ENCODE data around the gene COQ8B. TPM values are rescaled to one million over a fixed set of nuclear protein-coding genes. Genes with fewer than 3 reads are reported as not detected.

Gene COQ8B
- total RNA-seq, 1 donor from 2014 or later = 26.4 TPM

DNA sequence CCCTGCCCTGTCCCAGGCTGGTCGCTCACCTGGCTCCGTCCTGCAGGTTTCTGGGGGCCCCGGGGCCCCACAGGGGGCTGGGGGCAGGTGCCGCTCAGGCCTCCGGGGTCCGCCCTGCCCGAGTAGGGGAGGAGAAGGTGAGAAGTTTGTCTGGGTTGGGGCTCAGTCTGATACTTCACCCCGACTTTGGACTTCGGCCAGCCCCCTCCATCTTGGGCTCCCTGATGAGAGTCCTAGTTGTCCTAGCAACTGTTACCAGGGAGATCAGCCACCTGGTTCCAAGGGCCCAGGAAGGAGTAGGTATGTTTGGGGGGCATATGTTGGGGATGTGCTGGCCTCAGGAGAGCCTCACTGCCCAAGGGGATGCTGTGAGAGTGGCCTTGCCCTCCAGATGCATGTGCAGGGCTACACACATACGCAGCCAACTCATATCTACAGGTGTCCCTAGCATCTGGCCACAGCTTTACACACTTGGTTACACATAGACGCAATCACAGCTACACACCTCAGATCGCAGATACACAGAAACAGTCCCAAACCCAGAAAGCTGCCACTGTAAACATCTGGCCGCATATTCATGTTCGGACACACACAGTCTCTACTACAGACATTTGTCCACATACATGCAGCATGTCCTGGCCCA is 29.7 kb downstream of the COQ8B start:
- no peak for DNase-seq (ENCODE audit: low spot score)
- H3K9me3 Mint-ChIP-seq (ENCODE audit: unreplicated experiment) = no peaks in the 10 kb centered on the region
- no peak overlapping the region for H3K27ac Mint-ChIP-seq (ENCODE audit: unreplicated experiment)
- H3K27me3 Mint-ChIP-seq (ENCODE audit: unreplicated experiment) = peaks cover 12% of the 10 kb centered on the region
- H3K4me3 Mint-ChIP-seq (ENCODE audit: unreplicated experiment) = no peak overlapping the region
- peaks cover 11% of the 10 kb centered on the region for H3K36me3 Mint-ChIP-seq (ENCODE audit: low read depth, unreplicated experiment)
- no peaks in the 10 kb centered on the region for H3K4me1 Mint-ChIP-seq (ENCODE audit: unreplicated experiment)
- TF ChIP-seq, protein P1, sequence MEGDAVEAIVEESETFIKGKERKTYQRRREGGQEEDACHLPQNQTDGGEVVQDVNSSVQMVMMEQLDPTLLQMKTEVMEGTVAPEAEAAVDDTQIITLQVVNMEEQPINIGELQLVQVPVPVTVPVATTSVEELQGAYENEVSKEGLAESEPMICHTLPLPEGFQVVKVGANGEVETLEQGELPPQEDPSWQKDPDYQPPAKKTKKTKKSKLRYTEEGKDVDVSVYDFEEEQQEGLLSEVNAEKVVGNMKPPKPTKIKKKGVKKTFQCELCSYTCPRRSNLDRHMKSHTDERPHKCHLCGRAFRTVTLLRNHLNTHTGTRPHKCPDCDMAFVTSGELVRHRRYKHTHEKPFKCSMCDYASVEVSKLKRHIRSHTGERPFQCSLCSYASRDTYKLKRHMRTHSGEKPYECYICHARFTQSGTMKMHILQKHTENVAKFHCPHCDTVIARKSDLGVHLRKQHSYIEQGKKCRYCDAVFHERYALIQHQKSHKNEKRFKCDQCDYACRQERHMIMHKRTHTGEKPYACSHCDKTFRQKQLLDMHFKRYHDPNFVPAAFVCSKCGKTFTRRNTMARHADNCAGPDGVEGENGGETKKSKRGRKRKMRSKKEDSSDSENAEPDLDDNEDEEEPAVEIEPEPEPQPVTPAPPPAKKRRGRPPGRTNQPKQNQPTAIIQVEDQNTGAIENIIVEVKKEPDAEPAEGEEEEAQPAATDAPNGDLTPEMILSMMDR (IDR thresholded peaks at IDR 0.05; ENCODE audit: unreplicated experiment) = no peak

DNA sequence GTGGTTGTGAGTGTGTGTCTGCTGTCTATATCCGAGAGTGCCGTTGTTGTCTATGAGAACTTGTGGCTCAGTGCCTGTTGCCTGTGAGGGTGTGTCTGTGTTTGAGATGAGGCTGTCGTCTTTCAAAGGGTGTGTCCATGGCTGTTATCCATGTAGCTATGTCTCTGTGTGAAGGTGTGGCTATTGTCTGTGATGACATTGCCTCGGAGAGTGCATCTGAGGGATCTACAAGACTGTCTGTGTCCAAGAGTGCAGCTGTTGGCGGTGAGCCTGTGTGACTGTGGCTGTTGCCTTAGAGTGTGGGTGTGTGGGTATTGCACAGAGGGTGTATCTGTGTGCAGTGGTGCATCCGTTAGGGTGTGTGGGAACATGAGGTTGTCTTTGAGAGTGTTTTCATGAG is 31.1 kb downstream of the COQ8B start:
- Mint-ChIP-seq H3K27me3 (ENCODE audit: unreplicated experiment) (peaks cover 10% of the 10 kb centered on the region), H3K4me1 (ENCODE audit: unreplicated experiment) (no peaks in the 10 kb centered on the region), H3K4me3 (ENCODE audit: unreplicated experiment) (peak overlapping the region; percentile 27), H3K27ac (ENCODE audit: unreplicated experiment) (peak overlapping the region; percentile 58), H3K36me3 (ENCODE audit: low read depth, unreplicated experiment) (peaks cover 14% of the 10 kb centered on the region), H3K9me3 (ENCODE audit: unreplicated experiment) (no peaks in the 10 kb centered on the region)
- TF ChIP-seq, protein P1 (IDR thresholded peaks at IDR 0.05; ENCODE audit: unreplicated experiment) = no peak
- DNase-seq (ENCODE audit: low spot score) = no peak

DNA sequence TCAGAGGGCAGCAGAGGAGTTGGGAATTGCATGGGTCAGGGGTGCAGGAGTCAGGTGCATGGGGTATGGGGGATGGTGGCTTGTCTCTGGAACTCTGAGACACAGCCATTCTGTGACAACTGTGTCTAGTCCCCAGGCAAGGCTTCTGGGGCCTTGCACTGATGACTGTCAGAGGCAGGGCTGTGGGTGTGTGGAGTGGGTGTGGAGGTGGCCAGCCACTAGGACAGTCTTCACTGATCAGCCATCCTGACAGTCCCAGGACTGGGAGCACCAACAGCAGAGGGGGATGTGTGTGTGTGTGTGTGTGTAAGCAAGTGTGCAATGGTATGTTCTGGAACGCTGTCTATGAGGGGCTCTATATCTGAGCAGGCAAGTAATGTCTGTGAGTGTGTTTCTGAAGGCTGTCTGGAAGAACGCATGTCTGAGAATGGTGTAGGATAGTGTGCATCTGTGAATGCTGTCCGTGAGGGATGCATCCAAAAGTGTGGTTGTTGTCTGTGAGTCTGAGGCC is 31.6 kb downstream of the COQ8B start:
- Mint-ChIP-seq H3K4me1 (ENCODE audit: unreplicated experiment) (no peaks in the 10 kb centered on the region), H3K4me3 (ENCODE audit: unreplicated experiment) (peak overlapping the region; percentile 18), H3K36me3 (ENCODE audit: low read depth, unreplicated experiment) (peaks cover 14% of the 10 kb centered on the region), H3K27ac (ENCODE audit: unreplicated experiment) (peak overlapping the region; percentile 57), H3K27me3 (ENCODE audit: unreplicated experiment) (peaks cover 10% of the 10 kb centered on the region), H3K9me3 (ENCODE audit: unreplicated experiment) (no peaks in the 10 kb centered on the region)
- no peak for DNase-seq (ENCODE audit: low spot score)
- TF ChIP-seq, protein P1 (IDR thresholded peaks at IDR 0.05; ENCODE audit: unreplicated experiment) = no peak

DNA sequence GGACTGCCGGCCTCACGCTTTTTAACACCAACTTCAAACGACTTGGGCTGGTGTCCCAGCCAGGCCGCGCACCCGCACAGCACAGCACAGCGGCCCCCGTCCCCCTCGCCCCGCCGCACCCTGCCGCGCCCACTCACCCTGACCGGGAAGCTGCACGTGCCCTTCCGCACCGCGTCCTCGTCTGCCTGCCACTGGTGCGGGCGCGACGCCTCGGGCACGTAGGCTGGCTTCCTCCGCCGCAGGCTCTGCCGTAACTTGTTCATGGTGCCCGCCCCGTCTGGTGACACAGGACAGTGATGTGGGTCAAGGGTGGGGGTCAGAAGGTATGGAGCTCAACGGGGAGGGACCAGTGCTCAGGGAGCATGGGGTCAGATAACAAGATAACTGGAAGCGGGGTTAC is 32.4 kb downstream of the COQ8B start:
- H3K36me3 Mint-ChIP-seq (ENCODE audit: low read depth, unreplicated experiment) = peaks cover 18% of the 10 kb centered on the region
- peaks cover 10% of the 10 kb centered on the region for H3K27me3 Mint-ChIP-seq (ENCODE audit: unreplicated experiment)
- H3K4me3 Mint-ChIP-seq (ENCODE audit: unreplicated experiment) = peak overlapping the region; percentile 76
- no peak overlapping the region for H3K27ac Mint-ChIP-seq (ENCODE audit: unreplicated experiment)
- H3K4me1 Mint-ChIP-seq (ENCODE audit: unreplicated experiment) = no peaks in the 10 kb centered on the region
- DNase-seq (ENCODE audit: low spot score) = no peak
- no peaks in the 10 kb centered on the region for H3K9me3 Mint-ChIP-seq (ENCODE audit: unreplicated experiment)
- TF ChIP-seq, protein P1 (IDR thresholded peaks at IDR 0.05; ENCODE audit: unreplicated experiment) = no peak

DNA sequence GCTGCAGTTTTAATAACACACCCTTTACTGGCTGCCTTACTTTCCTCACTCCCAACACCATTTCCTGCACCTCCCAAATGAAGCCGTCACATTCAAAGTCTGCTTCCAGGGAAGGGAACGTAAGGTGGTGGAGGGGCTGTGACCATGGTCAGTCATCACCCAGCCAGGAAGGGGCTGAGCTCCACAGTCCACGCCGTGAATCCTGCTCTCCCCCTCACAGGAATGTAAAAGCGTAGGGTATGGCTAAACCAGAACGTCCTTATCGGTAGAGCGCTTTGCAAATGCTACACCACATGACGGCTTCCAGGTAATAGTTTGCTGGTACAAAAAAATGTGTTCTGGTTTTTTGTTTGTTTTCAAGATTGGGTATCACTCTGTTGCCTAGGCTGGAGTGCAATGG is 33.2 kb downstream of the COQ8B start:
- peaks cover 18% of the 10 kb centered on the region for H3K36me3 Mint-ChIP-seq (ENCODE audit: low read depth, unreplicated experiment)
- no peaks in the 10 kb centered on the region for H3K9me3 Mint-ChIP-seq (ENCODE audit: unreplicated experiment)
- H3K27ac Mint-ChIP-seq (ENCODE audit: unreplicated experiment) = no peak overlapping the region
- peaks cover 10% of the 10 kb centered on the region for H3K27me3 Mint-ChIP-seq (ENCODE audit: unreplicated experiment)
- H3K4me3 Mint-ChIP-seq (ENCODE audit: unreplicated experiment) = no peak overlapping the region
- no peaks in the 10 kb centered on the region for H3K4me1 Mint-ChIP-seq (ENCODE audit: unreplicated experiment)
- DNase-seq (ENCODE audit: low spot score) = no peak
- TF ChIP-seq, protein P1 (IDR thresholded peaks at IDR 0.05; ENCODE audit: unreplicated experiment) = no peak
